SK-N-MC (cell line): ENCODE measurements around the gene GALNT5.

Source experiments
- DNase-seq: peaks from one replicate; pipeline ENCODE4 v3.0.0-alpha.2; 2011; ENCODE audit warnings: low read depth, low spot score
- H3K27ac ChIP-seq: fragments of 200-600 bp; sonication (generic); 2 replicates; pipeline ENCODE4 v1.5.1; 2016; ENCODE audit warnings: mixed run types
- H3K36me3 ChIP-seq: fragments of 200-600 bp; sonication (generic); 2 replicates; pipeline ENCODE4 v1.6.1; 2017; ENCODE audit warnings: antibody characterized with exemption, low read length, mixed read lengths; ENCODE audit not compliant: insufficient read depth
- H3K4me3 ChIP-seq: fragments of 200-600 bp; sonication (generic); 2 replicates; pipeline ENCODE4 v1.5.1; 2016
- H3K9ac ChIP-seq: fragments of 200-600 bp; sonication (generic); 2 replicates; pipeline ENCODE4 v1.8.0; 2017; ENCODE audit warnings: mixed run types, mixed read lengths; ENCODE audit not compliant: insufficient read length
- H3K9me3 ChIP-seq: fragments of 200-600 bp; sonication (generic); 2 replicates; pipeline ENCODE4 v1.6.1; 2017; ENCODE audit warnings: low read depth, mild to moderate bottlenecking, antibody characterized with exemption, low read length, moderate library complexity, mixed read lengths
- EZH2 ChIP-seq: fragments of 200-600 bp; sonication (generic); IDR thresholded peaks from one replicate; pipeline ENCODE4 v1.6.1; 2017; ENCODE audit warnings: antibody characterized with exemption
- FOXP2 ChIP-seq: optimal IDR thresholded peaks from 2 replicates; pipeline ENCODE3; 2011; ENCODE audit warnings: mild to moderate bottlenecking, moderate library complexity; ENCODE audit not compliant: insufficient read depth; ENCODE audit errors: extremely low read length, control extremely low read depth
- POLR2AphosphoS5 ChIP-seq: IDR thresholded peaks from 2 replicates; pipeline ENCODE4 v1.6.1; 2012; ENCODE audit warnings: mild to moderate bottlenecking, low read depth, low read length, borderline replicate concordance

Gene GALNT5

DNA sequence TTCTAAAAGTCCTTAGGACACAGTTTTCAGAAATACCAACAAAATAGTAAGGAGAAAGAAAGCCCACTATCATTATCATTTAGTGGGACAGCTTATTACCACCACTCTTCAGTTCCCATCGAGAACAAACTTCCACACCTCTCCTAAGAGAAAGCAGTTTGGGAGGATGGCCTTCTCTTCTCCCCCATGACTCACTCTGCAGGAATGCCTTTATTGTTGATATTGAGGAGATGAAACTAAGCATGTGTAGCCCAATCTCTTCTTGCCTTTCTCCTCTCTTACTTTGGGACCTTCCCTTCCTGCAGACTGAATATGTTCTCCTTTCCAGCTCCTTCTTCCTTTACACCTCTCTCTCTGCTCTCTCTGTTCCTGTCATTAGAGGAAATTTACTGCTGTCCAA, 98.1 kb downstream of the GALNT5 start:
- Histone ChIP-seq H3K9me3 (no peaks in the 10 kb centered on the region), H3K4me3 (no peak overlapping the region), H3K36me3 (no peaks in the 10 kb centered on the region), H3K9ac (no peak overlapping the region), H3K27ac (no peak overlapping the region)
- TF ChIP-seq FOXP2 (no peak), POLR2AphosphoS5 (no peak), EZH2 (no peak)
- DNase-seq: no peak

DNA sequence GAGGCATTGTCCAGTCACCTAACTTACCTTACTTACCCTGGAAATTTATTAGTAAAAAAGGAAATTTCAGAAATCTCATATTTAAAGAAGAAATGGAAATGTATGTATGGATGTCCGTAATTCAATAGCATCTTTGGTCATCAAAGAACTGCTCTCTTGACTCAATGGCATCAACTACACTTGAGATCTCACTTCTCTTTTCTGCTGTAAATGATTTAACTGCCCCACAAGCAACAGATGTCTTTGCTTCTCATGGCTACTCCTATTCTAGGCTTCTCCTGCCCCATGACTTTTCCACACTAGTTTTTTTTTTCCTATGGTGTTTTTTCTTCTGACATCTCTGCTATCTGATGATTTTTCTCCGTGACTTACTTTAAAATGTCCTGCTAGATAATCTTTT, 102.1 kb downstream of the GALNT5 start:
- Histone ChIP-seq H3K36me3 (no peaks in the 10 kb centered on the region), H3K4me3 (no peak overlapping the region), H3K9ac (no peak overlapping the region), H3K27ac (no peak overlapping the region), H3K9me3 (no peaks in the 10 kb centered on the region)
- TF ChIP-seq EZH2 (no peak), FOXP2 (no peak), POLR2AphosphoS5 (no peak)
- DNase-seq: no peak

DNA sequence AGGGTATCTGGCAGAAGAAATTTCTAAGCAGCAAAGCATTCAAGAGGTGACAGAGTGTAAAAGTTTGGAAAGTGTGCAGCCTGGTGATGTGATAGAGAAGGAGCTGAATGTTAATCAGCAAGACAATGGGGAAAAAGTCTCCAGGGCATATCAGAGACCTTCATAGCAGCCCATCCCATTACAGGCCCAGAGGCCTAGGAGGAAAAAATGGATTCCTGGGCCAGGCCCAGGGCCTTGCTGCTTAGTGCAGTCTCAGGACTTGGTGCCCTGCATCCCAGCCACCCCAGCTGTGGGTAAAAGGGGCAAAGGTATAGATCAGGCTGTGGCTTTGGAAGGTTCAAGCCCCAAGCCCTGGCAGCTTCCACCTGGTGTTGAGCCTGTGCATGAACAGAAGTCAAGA, 104.0 kb downstream of the GALNT5 start:
- H3K4me3 ChIP-seq: no peak overlapping the region

DNA sequence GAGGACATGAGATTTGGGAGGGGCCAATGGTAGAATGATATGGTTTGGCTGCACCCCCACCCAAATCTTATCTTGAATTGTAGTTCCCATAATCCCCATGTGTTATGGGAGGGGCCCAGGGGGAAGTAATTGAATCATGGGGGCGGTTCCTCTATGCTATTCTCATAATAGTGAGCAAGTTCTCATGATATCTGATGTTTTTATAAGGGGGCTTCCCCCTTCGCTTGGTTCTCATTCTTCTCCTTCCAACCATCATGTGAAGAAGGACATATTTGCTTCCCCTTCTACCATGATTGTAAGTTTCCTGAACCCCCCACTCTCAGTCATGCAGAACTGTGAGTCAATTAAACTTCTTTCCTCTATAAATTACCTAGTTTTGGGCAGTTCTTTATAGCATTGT, 105.1 kb downstream of the GALNT5 start:
- H3K9ac ChIP-seq: no peak overlapping the region
- no peaks in the 10 kb centered on the region for H3K9me3 ChIP-seq
- DNase-seq: no peak
- no peak overlapping the region for H3K4me3 ChIP-seq
- H3K27ac ChIP-seq: no peak overlapping the region
- TF ChIP-seq FOXP2 (no peak), POLR2AphosphoS5 (no peak), EZH2 (no peak)
- H3K36me3 ChIP-seq: no peaks in the 10 kb centered on the region

More for the DNA sequence above, 104.0 kb downstream of the GALNT5 start:
- Histone ChIP-seq H3K9ac (no peak overlapping the region), H3K27ac (no peak overlapping the region), H3K36me3 (no peaks in the 10 kb centered on the region), H3K9me3 (no peaks in the 10 kb centered on the region)
- DNase-seq: no peak
- TF ChIP-seq EZH2 (no peak), FOXP2 (no peak), POLR2AphosphoS5 (no peak)

DNA sequence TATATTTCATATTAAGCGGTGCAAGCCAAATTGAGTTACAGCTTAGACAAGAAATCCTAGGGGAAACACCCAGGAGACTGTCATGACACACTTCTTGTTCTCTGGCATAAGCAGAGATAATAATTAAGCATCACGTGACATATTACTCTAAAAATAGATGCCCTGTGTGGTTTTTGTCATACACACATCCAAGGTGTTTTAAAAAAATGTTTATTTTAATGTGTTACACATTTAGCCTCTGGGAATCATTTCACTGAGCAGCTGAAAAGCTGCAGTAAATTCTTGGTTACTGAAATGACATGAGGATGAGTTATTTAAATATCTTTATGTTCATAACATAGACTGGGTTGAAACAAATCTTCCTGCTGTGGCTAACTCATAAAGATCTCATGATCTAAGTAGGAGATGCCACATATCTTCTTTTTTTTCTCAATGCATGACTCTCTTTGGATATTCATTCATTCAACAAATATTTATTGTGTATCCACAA, 106.2 kb downstream of the GALNT5 start:
- H3K9ac ChIP-seq: no peak overlapping the region
- no peaks in the 10 kb centered on the region for H3K36me3 ChIP-seq
- H3K27ac ChIP-seq: no peak overlapping the region
- no peak overlapping the region for H3K4me3 ChIP-seq
- TF ChIP-seq EZH2 (no peak), POLR2AphosphoS5 (no peak), FOXP2 (no peak)
- DNase-seq: peak; percentile 1
- H3K9me3 ChIP-seq: no peaks in the 10 kb centered on the region
